ENCODE measurements around the gene ITGB1BP1.

ITGB1BP1 gene

DNA sequence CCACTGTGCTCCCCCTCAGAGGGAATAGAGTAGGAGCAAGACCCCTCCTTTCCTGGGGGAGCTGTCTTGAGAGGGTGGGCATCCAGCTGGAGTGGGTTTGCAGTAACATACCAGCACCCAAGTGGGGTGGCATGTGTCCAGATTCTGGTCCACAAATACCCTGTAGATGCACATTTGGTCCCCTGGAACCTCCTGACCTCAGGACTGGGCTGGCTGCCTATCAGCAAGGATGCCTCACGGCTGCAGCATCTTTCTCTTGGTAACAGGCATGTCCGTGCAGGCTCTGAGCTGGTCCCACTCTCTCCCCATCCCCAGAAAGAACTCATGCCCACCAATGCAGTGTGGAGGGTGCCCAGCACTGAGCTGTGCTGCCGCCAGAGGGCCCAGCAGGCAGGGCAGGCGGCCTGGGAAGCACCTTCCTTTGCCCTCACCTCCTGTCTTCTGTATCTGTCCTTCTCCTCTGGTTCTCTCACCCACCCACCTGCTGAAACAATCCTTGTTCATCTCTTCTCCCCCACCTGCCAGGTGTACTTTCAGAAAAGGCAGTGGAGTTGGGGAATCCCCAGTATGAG, 47.4 kb downstream of the ITGB1BP1 start:
- DNase-seq: no peak

- no peak for DNase-seq
These were observed 49.1 kb downstream of the ITGB1BP1 start for GRCh38 chr2:9374071-9374730.

- no peak for DNase-seq
These were observed 49.9 kb downstream of the ITGB1BP1 start for GRCh38 chr2:9373476-9373875.

DNA sequence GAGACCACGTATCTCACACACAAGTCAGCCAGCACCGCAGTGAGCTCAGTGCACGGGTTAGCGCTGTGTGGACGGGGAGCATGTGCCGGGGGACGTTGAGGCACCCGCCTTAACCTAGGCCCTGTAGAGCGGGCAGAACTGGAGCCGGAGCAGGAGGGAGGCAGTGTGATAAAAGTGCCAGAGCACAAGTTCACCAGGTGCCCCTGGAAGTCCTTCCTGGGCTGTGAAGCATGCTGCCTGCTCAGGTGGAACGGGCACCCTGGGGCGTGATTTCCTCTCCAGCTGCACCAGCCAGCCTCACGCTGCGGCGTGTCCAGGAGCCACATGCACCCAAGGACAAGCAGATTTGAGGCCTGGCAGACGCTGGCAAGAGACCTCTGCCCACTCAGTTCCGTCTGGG, 50.3 kb downstream of the ITGB1BP1 start:
- peak; percentile 22 for DNase-seq

DNA sequence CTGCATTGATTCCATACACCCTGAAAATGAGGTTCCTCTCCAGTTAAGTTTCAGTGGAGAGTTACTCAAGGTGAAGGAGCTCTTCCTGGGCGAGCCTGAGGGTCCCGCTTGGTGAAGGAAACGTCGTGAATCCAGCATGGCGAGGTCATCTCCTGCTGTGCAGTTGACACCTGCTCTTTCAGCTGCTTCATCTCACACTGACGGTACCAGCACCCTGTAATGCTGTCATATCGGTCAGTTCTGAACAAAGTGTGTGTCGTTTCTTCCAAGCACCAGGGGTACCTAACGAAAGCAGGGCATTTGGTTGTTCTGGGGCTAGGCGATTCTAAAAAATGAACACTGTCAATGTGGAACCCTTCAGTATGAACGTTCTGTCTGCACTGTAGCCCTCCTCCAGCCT, 52.6 kb downstream of the ITGB1BP1 start:
- DNase-seq: no peak

- no peak for DNase-seq
These were observed 57.3 kb downstream of the ITGB1BP1 start for GRCh38 chr2:9366026-9366425.

GRCh38 chr2:9365498-9366019, 57.8 kb downstream of the ITGB1BP1 start:
- no peak for DNase-seq

- DNase-seq: no peak
These were observed 58.4 kb downstream of the ITGB1BP1 start for GRCh38 chr2:9364791-9365497.

DNA sequence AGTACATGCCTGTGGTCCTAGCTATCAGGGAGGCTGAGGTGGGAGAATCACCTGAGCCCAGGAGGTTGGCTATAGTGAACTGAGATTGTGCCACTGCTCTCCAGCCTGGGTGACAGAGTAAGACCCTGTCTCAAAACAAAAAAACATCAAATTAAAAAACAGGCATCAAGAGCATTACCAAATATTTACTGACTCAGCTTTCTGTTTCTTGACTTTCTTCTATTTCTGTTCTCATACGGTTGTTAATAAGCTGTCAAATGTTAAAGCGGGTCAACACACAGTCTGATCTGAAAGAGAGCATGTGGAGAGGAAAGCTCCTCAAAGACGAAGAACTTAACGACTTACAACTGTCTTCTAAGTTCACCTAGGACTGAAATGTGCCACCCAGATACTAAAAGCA, 59.0 kb downstream of the ITGB1BP1 start:
- no peak for DNase-seq

DNA sequence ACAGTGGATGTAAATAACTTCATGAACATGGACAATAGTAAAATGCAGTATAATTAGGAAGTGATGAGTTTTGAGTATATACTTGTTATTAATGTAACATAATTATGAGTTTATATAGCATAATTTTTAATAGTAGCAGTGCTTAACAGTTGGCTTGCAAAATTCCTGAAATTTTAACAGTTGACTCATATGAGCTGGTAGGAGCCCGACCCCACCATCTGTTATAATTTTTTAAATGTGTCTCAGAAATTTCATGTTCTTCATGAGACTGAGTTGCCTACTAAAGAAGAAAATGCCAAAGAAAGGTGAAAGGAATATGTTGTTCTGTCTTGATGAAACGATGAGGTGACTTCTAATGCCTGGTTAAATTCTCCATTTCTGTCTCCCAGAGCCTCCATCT, 62.6 kb downstream of the ITGB1BP1 start:
- no peak for DNase-seq

- DNase-seq: no peak
These were observed 63.2 kb downstream of the ITGB1BP1 start for GRCh38 chr2:9360110-9360509.

DNA sequence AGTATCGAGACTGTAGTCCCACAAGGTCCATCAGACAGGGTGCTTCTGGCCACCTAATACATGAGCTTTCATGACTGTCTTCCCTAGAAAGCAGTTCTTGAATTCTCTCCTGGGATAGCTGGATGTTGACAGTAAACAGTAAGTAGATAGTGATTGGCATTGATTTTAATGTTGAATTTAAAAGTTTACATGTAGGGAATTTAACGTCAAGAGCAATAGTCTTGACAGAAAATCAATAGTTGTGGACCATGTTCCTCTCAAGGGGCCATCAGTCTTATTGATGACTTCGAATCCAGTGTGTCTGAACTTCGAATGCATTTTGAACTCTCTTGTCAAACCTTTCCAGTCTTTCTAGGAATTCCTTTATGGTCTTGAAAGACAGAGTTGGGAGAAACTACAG, 63.9 kb downstream of the ITGB1BP1 start:
- no peak for DNase-seq

DNA sequence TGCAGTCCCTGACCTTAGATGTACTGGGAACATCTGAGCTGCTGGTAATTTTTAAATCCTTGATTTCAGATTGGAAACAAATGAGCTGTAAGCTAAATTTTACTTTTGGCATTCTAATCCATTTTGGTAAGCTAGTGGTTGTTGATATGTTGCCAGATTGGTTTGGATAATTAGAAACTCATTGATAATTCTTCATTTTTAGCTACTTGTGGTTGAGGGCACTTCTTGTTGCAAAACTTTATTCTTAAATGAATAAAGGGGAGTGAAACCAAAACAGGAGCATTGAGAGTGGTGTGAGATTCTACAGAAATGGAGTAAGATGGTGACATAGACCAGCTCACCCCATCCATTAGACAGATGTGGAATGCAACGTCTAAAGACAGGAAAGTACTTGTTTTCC, 64.5 kb downstream of the ITGB1BP1 start:
- no peak for DNase-seq

DNA sequence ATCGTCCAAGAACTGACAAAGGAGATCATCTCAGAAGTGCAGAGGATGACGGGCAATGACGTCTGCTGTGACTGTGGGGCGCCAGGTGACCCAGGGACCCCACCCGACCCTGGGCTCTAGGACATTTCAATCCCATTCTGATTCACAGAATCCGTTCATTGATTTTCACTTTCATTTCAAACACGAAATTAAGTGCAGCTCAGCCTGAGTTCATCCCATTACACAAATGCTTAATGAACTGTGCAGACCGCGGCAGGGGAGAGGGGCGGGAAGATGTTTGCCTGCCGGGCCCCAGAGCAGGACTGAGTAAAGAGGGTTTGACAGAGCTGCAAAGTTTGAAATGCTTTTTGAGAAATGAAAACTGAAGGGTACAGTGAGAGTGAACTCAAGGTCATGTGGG, 67.1 kb downstream of the ITGB1BP1 start:
- DNase-seq: no peak

DNA sequence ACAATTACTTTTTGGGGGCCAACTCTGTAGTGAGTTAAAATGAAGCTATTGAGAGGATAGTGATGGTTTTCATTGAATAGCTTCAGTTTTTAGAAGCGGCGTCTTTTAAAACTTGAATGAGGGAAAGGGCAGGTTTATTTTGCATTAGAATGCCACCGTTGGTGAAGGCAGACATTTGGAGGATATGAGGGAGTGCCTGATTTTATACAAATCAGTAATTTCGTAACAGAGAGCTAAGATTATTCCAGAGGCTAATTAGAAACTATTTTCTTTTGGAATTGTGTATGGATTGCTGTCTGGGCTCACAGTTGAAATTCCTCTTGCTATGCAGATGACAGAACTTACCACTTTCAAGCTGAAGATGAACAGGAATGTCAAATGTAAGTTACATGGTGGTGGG, 67.6 kb downstream of the ITGB1BP1 start:
- no peak for DNase-seq

- no peak for DNase-seq
These were observed 68.1 kb downstream of the ITGB1BP1 start for GRCh38 chr2:9355270-9355669.

GRCh38 chr2:9354318-9354717, 69.0 kb downstream of the ITGB1BP1 start:
- no peak for DNase-seq

Data from DMS79 (cell line).